ENCODE results near the gene CENPV.

DNA sequence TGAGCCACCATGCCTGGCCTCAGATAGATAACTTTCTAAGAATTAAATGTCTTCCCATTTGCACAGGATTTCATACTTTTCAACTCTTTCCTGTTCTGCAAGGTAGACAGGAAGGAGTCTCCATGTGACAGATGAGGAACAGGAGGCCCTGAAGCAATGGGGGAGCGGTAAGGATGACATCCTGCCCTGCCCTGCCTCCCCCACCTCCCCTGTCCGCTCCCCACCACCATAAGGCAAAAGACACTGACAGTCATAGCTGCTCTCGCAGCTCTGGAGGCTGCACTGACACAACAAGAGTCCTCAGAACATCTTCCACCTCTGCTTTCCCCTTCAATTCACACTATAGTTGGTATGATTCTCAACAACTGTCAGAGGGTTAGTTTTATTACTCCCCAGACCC is 9.7 kb downstream of the CENPV start:
- no peak for TF ChIP-seq POLR2A (IDR thresholded peaks at IDR 0.05; ENCODE audit: low read length)
- no peak for TF ChIP-seq GATA1 (IDR thresholded peaks at IDR 0.05; ENCODE audit: low read depth, low read length)

Measured in erythroblast (primary cell).